Measurements from ENCODE around the gene NET1. TPM values are rescaled to one million over a fixed set of nuclear protein-coding genes. Genes with fewer than 3 reads are reported as not detected.

NET1 gene
- polyA plus RNA-seq, 1 experiment: 62.5 TPM

DNA sequence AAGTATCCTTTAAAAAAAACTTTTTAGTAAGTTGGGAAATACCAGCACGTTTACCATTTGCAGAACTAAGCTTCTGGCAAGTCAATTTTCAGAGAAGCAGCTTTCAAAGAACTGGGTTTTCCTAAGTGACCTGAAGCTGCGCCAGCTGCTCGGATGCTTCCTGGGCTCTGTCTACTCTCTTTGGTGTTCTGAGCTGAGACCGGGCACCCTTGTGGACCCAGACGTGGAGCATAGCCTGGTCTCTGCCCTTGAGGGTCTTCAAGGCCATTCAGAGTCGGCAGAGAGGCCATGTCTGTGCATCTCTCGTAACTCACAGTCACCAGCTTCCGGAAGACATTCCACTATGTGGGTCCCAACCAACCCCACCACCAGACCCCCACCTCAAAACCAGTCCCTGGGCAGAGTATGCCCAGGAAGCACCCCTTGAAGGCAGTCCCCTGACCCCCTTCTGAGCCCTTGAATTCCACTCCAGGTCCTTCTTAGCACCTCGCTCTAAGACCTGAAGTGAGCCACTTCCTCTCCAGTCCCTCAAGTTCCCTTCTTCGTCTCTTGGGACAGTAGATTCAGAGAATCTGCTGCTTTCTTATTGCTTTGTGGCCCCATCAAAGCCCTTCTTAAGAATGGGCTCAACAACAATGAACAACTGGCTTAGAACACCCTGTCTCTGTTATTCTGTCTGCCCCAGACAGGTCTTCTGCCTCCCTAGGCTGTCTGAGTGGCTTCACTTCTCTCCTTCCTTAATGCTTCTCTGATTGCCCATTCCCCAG, 78.5 kb downstream of the NET1 start:
- TF ChIP-seq, protein P1, sequence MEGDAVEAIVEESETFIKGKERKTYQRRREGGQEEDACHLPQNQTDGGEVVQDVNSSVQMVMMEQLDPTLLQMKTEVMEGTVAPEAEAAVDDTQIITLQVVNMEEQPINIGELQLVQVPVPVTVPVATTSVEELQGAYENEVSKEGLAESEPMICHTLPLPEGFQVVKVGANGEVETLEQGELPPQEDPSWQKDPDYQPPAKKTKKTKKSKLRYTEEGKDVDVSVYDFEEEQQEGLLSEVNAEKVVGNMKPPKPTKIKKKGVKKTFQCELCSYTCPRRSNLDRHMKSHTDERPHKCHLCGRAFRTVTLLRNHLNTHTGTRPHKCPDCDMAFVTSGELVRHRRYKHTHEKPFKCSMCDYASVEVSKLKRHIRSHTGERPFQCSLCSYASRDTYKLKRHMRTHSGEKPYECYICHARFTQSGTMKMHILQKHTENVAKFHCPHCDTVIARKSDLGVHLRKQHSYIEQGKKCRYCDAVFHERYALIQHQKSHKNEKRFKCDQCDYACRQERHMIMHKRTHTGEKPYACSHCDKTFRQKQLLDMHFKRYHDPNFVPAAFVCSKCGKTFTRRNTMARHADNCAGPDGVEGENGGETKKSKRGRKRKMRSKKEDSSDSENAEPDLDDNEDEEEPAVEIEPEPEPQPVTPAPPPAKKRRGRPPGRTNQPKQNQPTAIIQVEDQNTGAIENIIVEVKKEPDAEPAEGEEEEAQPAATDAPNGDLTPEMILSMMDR (IDR thresholded peaks at IDR 0.05; ENCODE audit: insufficient read depth, low read depth, low read length): no peak
- no peak overlapping the region for H3K4me3 ChIP-seq (ENCODE audit: low read depth, low read length)
- no peaks in the 10 kb centered on the region; the same call in 1 of the 2 replicates for H3K27me3 ChIP-seq (ENCODE audit: control insufficient read depth, insufficient read depth, low read length)
- ChIA-PET POLR2A (no interaction called here), CTCF (no interaction called here)
- no peak for DNase-seq (ENCODE audit: low read depth)
- H3K36me3 ChIP-seq (ENCODE audit: control insufficient read depth, insufficient read depth, low read length): no peaks in the 10 kb centered on the region

GRCh38 chr10:5491477-5491876, 79.1 kb downstream of the NET1 start:
- no peak overlapping the region for H3K4me3 ChIP-seq (ENCODE audit: low read depth, low read length)
- POLR2A ChIA-PET: no interaction called here
- DNase-seq (ENCODE audit: low read depth): no peak
- no peaks in the 10 kb centered on the region; the same call in 1 of the 2 replicates for H3K27me3 ChIP-seq (ENCODE audit: control insufficient read depth, insufficient read depth, low read length)
- TF ChIP-seq, protein P1 (IDR thresholded peaks at IDR 0.05; ENCODE audit: insufficient read depth, low read depth, low read length): no peak
- no peaks in the 10 kb centered on the region for H3K36me3 ChIP-seq (ENCODE audit: control insufficient read depth, insufficient read depth, low read length)
- CTCF ChIA-PET: no interaction called here

DNA sequence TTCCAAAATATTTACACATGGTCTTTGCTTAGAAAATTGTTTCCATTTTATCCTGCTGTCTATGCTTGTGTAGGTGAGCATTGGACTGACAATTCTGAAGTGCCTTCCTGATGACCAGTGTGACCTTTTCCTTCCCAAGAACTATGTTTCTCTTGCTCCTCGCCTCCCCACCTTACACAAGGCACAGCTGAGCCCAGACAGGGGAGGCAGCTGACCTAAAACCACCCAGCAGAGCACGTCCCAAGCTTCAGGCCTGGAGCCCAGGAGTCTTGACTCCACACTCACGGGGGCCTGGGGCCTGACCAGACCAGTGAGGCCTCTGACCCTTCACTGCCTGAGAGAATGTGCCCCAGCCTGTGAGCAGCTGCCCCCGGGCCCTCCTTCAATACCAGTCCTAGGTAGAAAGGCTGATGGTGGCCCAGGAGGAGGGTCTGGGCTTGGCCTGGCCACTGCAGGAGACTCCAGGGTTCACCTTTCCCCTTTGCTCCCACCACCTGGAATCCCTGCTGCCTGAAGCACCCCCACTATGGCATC, 80.0 kb downstream of the NET1 start:
- no peak for DNase-seq (ENCODE audit: low read depth)

DNA sequence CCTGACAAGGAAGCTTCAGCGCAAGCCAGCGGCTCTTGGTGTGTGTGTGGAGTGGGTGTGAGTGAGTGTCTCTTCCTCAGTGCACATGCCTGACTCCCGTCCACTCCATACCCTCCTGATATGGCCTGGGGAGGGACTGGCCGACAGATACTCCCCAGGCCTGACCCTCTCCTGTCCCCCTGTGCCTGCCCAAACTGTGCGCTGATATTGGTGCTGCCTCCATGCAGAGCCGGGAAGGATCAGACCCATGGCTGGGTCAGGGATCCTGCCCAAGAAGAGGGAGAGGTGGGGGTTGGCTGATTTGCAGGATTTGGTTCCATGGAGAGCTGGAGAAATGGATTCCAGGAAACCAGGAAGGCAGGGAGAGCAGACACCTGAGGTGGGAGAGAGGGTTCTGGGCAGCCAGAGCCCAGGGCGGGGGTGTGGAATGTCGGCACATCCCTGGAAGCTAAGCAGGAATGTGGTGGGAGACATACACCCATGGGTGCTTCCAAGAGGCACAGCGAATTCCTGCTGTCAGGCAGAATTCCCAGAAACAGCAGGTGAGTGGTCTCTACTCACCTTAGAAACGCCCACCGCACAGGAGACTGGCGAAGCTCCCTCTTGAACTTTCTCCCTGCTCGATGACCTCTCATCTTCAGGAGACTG, 80.7 kb downstream of the NET1 start:
- Histone ChIP-seq H3K36me3 (ENCODE audit: control insufficient read depth, insufficient read depth, low read length) (no peaks in the 10 kb centered on the region), H3K27me3 (ENCODE audit: control insufficient read depth, insufficient read depth, low read length) (no peaks in the 10 kb centered on the region; the same call in 1 of the 2 replicates), H3K4me3 (ENCODE audit: low read depth, low read length) (no peak overlapping the region)
- TF ChIP-seq, protein P1 (IDR thresholded peaks at IDR 0.05; ENCODE audit: insufficient read depth, low read depth, low read length): no peak
- POLR2A ChIA-PET: no interaction called here
- DNase-seq (ENCODE audit: low read depth): no peak
- CTCF ChIA-PET: no interaction called here

More for the DNA sequence above, 80.0 kb downstream of the NET1 start:
- TF ChIP-seq, protein P1 (IDR thresholded peaks at IDR 0.05; ENCODE audit: insufficient read depth, low read depth, low read length): no peak
- Histone ChIP-seq H3K27me3 (ENCODE audit: control insufficient read depth, insufficient read depth, low read length) (no peaks in the 10 kb centered on the region; the same call in 1 of the 2 replicates), H3K36me3 (ENCODE audit: control insufficient read depth, insufficient read depth, low read length) (no peaks in the 10 kb centered on the region), H3K4me3 (ENCODE audit: low read depth, low read length) (no peak overlapping the region)
- POLR2A ChIA-PET: no interaction called here
- CTCF ChIA-PET: no interaction called here

DNA sequence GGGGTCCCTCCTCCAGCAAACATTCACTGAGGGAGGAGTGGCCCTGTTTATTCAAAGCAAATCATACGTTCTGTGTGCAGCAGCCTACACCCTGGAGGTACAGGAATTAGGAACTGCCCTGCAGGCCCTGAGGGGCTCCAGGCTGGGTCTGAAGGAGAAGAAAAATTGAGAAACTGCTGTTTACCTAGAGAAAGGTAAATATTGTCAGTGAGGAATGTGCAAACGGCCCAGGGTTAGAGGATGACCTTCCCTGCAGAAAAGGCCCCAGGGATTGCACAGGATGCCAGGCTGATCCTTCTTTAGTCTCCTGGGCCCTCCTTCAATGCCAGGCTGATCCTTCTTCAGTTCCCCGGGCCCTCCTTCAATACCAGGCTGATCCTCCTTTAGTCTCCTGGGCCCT, 81.3 kb downstream of the NET1 start:
- Histone ChIP-seq H3K27me3 (ENCODE audit: control insufficient read depth, insufficient read depth, low read length) (no peaks in the 10 kb centered on the region; the same call in 1 of the 2 replicates), H3K4me3 (ENCODE audit: low read depth, low read length) (no peak overlapping the region), H3K36me3 (ENCODE audit: control insufficient read depth, insufficient read depth, low read length) (no peaks in the 10 kb centered on the region)
- DNase-seq (ENCODE audit: low read depth): no peak
- TF ChIP-seq, protein P1 (IDR thresholded peaks at IDR 0.05; ENCODE audit: insufficient read depth, low read depth, low read length): no peak
- ChIA-PET POLR2A (no interaction called here), CTCF (no interaction called here)
